Fibroblast of lung (primary cell): ENCODE data around the gene MOG.

Experiments used
- EZH2 ChIP-seq: IDR thresholded peaks from 2 replicates; pipeline ENCODE4 v1.5.1; 2012; ENCODE audit warnings: low read length, control low read depth, mild to moderate bottlenecking; ENCODE audit errors: missing control alignments
- TF ChIP-seq, protein P1 (sequence below), 2 donors: IDR thresholded peaks in 1 of 2; conservative IDR thresholded peaks in 1 of 2; 1 replicate in 1 of 2; 2 replicates in 1 of 2; pipeline ENCODE4 v1.5.1; 2011 to 2012; ENCODE audit warnings: low read length in 2 of 2, control low read depth in 1 of 2, inconsistent platforms in 1 of 2, low read depth in 1 of 2, mild to moderate bottlenecking in 1 of 2

DNA sequence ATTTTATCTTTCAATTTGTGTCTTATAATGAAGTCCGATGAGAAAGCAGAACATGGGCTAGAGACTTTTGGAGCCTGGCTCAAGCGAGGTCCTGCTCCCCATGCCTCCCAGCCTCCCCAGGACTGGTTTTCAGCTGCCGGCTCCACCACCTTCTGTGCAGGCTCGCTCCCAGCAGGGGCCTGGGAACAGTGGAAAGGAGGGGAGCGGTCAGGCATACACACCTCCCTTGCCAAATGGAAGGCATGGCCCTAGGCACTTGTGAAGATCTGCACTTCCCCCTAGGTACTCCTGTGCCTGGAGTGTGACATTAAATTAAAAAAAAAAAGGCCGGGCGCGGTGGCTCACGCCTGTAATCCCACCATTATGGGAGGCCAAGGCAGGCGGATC, 4.7 kb upstream of the MOG start:
- TF ChIP-seq, protein P1, sequence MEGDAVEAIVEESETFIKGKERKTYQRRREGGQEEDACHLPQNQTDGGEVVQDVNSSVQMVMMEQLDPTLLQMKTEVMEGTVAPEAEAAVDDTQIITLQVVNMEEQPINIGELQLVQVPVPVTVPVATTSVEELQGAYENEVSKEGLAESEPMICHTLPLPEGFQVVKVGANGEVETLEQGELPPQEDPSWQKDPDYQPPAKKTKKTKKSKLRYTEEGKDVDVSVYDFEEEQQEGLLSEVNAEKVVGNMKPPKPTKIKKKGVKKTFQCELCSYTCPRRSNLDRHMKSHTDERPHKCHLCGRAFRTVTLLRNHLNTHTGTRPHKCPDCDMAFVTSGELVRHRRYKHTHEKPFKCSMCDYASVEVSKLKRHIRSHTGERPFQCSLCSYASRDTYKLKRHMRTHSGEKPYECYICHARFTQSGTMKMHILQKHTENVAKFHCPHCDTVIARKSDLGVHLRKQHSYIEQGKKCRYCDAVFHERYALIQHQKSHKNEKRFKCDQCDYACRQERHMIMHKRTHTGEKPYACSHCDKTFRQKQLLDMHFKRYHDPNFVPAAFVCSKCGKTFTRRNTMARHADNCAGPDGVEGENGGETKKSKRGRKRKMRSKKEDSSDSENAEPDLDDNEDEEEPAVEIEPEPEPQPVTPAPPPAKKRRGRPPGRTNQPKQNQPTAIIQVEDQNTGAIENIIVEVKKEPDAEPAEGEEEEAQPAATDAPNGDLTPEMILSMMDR (conservative IDR thresholded peaks at IDR 0.05 in 1 of 2, IDR thresholded peaks at IDR 0.05 in 1 of 2; ENCODE audit: low read depth in 1 of 2, low read length in 2 of 2), result no peak
- no peak for TF ChIP-seq EZH2
